Fibroblast of pulmonary artery (primary cell): ENCODE measurements around the gene TMEM72.

ENCODE experiments used
- DNase-seq: peaks from one replicate; pipeline ENCODE4 v3.0.0-alpha.2; 2010; ENCODE audit warnings: low read depth
- H3K4me3 ChIP-seq: replicated peaks from 2 replicates; pipeline ENCODE4 v1.5.1; 2011; ENCODE audit warnings: low read depth, mild to moderate bottlenecking, control low read depth, low read length, moderate library complexity
- CTCF ChIP-seq: IDR thresholded peaks from 2 replicates; pipeline ENCODE4 v1.5.1; 2011; ENCODE audit warnings: mild to moderate bottlenecking, control low read depth, low read length, inconsistent platforms; ENCODE audit errors: missing control alignments

Gene TMEM72

GRCh38 chr10:44937196-44938005, 26.3 kb downstream of the TMEM72 start:
- no peak for TF ChIP-seq CTCF
- DNase-seq = peak; percentile 17
- H3K4me3 ChIP-seq = no peak overlapping the region

GRCh38 chr10:44938956-44939355, 27.8 kb downstream of the TMEM72 start:
- DNase-seq = no peak
- TF ChIP-seq CTCF = no peak
- no peak overlapping the region for H3K4me3 ChIP-seq

GRCh38 chr10:44939691-44940401, 28.7 kb downstream of the TMEM72 start:
- no peak overlapping the region for H3K4me3 ChIP-seq
- no peak for TF ChIP-seq CTCF
- DNase-seq = peak; percentile 15

- no peak overlapping the region for H3K4me3 ChIP-seq
- no peak for TF ChIP-seq CTCF
- DNase-seq = no peak
Observed at GRCh38 chr10:44944354-44944753, 33.2 kb downstream of the TMEM72 start.

- H3K4me3 ChIP-seq = no peak overlapping the region
- no peak for TF ChIP-seq CTCF
- DNase-seq = no peak
Observed at GRCh38 chr10:44946205-44946604, 35.1 kb downstream of the TMEM72 start.

GRCh38 chr10:44947371-44948152, 36.4 kb downstream of the TMEM72 start:
- DNase-seq = no peak
- no peak for TF ChIP-seq CTCF
- H3K4me3 ChIP-seq = no peak overlapping the region
